Transverse colon (tissue), 4 donors: Measurements from ENCODE around the gene RHOBTB1. TPM values are rescaled to one million over a fixed set of nuclear protein-coding genes. Genes with fewer than 3 reads are reported as not detected.
A peak's percentile ranks its signal among the peaks of the same experiment; 100 is the strongest.

ENCODE experiments used
- DNase-seq: peaks from one replicate; pipeline ENCODE4 v3.0.0-alpha.2; 2019
- H3K27ac ChIP-seq, 4 donors: fragments of 200-600 bp; sonication (generic); 2 replicates each; pipeline ENCODE4 v1.5.1; 2016 to 2018; ENCODE audit warnings: inconsistent platforms in 4 of 4
- H3K27me3 ChIP-seq: fragments of 200-600 bp; sonication (generic); 2 replicates; pipeline ENCODE4 v1.5.1; 2017; ENCODE audit warnings: inconsistent platforms
- H3K36me3 ChIP-seq, 4 donors: fragments of 200-600 bp; sonication (generic); 2 replicates each; pipeline ENCODE4 v1.5.1; 2017 to 2019; ENCODE audit warnings: inconsistent platforms in 4 of 4
- H3K4me1 ChIP-seq, 4 donors: fragments of 200-600 bp; sonication (generic); 2 replicates each; pipeline ENCODE4 v1.5.1; 2017 to 2020; ENCODE audit warnings: inconsistent platforms in 4 of 4
- H3K4me3 ChIP-seq, 4 donors: fragments of 200-600 bp; sonication (generic); 1 replicate in 1 of 4; 2 replicates in 3 of 4; pipeline versions ENCODE4 v1.5.1 to v1.6.1; 2017 to 2019; ENCODE audit warnings: inconsistent platforms in 4 of 4
- H3K9me3 ChIP-seq, 2 donors: fragments of 200-600 bp; sonication (generic); 2 replicates each; pipeline ENCODE4 v1.5.1; 2017 to 2019; ENCODE audit warnings: inconsistent platforms in 2 of 2
- EP300 ChIP-seq: sonication (generic); formaldehyde crosslinking; IDR thresholded peaks from one replicate; pipeline ENCODE4 v1.6.1; 2017; ENCODE audit warnings: antibody characterized with exemption, low read depth
- POLR2A ChIP-seq: fragments of 450-650 bp; IDR thresholded peaks from one replicate; pipeline ENCODE4 v1.6.1; 2016; ENCODE audit warnings: antibody characterized with exemption, mild to moderate bottlenecking, moderate library complexity
- POLR2AphosphoS5 ChIP-seq, 3 donors: sonication (generic); formaldehyde crosslinking; IDR thresholded peaks; one replicate each; pipeline ENCODE4 v1.6.1; 2016; ENCODE audit warnings: antibody characterized with exemption in 3 of 3
- WGBS, 2 donors: methylation state at CpG; one replicate each; pipeline ENCODE4 v1.1.5; 2018; ENCODE audit warnings: low coverage in 1 of 2; 5-methylcytosine and 5-hydroxymethylcytosine counted together
- in situ Hi-C, 4 donors: fragments of 200-750 bp; cut with MboI; loops; one replicate each; pipeline versions ENCODE4 v1.15.0 to v1.15.1; 2017; ENCODE audit warnings: low sequenced_read_pairs in 3 of 4, low pct_ligation_motif_present in 1 of 4, low pct_unique_long_range_greater_than_20kb in 1 of 4
- intact Hi-C: fragments of 100-400 bp; cut with DNase I; formaldehyde crosslinking; loops from one replicate; pipeline ENCODE4 v1.15.1; 2023; ENCODE audit warnings: low total_unique reads
- total RNA-seq, 4 donors: library from RNA; depleted of rRNA; stranded (reverse); fragments of >200 nt; gene quantifications; one replicate each; pipeline ENCODE4 v1.1.0, GENCODE V29; 2016
- TF ChIP-seq, protein P1 (sequence below), 5 experiments: fragments of 200-600 bp in 3 of 5; fragments of 450-650 bp in 2 of 5; sonication (generic) in 3 of 5; IDR thresholded peaks; 1 replicate in 2 of 5; 2 replicates in 3 of 5; pipeline ENCODE4 v1.5.1; 2016 to 2017; ENCODE audit warnings: antibody characterized with exemption in 5 of 5, inconsistent platforms in 3 of 5, mild to moderate bottlenecking in 2 of 5, moderate library complexity in 1 of 5

The RHOBTB1 gene
- total RNA-seq, 4 donors from 2014 or later, result 4.0 to 13.1 (median 9.0) TPM

- DNase-seq, result no peak
- H3K27me3 ChIP-seq, result no peaks in the 10 kb centered on the region
- WGBS, 2 donors, result 50 to 57% methylated on average over 3 of the region's 3 CpGs
- intact Hi-C loops (no loop called here), in situ Hi-C loops (loop anchor here in 1 of 4 donors (10.0 kb wide), 1 partner anchor 137 kb away; no protein-coding TSS in a partner anchor)
- H3K36me3 ChIP-seq, result no peaks in the 10 kb centered on the region
- no peak overlapping the region for H3K4me3 ChIP-seq
- H3K9me3 ChIP-seq, result no peaks in the 10 kb centered on the region
- peak in 1 of 3 donors; percentile 6 for TF ChIP-seq POLR2AphosphoS5 (IDR thresholded peaks at IDR 0.05)
- no peak for TF ChIP-seq POLR2A
- H3K27ac ChIP-seq, result peak overlapping the region in 2 of 4 donors; percentile 28 to 42
- H3K4me1 ChIP-seq, result peaks cover 4 to 33% (median 6%) of the 10 kb centered on the region in 4 donors
Observed at GRCh38 chr10:60952067-60952845, 8.3 kb upstream of the RHOBTB1 start.

DNA sequence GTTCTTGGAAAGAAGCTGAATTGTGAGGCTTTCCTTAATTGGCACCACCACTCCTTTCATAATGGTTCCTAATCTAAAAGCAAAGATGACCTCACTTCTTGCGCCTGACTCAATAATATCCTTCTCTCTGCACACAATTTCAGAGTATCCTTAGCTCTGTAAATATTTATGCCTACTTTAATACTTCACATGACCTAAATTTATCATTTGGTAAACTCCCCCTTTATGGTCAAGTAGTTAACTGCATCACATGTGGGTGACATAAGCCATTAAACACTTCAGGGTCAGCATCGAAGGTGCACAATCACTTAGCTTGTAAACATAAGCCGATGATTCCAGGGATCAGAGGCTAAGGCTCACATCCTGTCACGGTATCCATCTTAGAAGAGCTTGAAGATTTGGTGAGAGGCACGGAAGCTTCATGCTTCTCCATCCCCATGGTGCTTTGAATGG lies 7.3 kb upstream of the RHOBTB1 start:
- Histone ChIP-seq H3K36me3 (no peaks in the 10 kb centered on the region), H3K9me3 (no peaks in the 10 kb centered on the region), H3K4me1 (peaks cover 4 to 33% (median 6%) of the 10 kb centered on the region in 4 donors), H3K27ac (peak overlapping the region in 2 of 4 donors; percentile 6 to 17), H3K4me3 (no peak overlapping the region), H3K27me3 (no peaks in the 10 kb centered on the region)
- intact Hi-C loops, result no loop called here
- 40 to 57% methylated on average over 5 of the region's 5 CpGs for WGBS, 2 donors
- TF ChIP-seq POLR2A (no peak), EP300 (no peak), POLR2AphosphoS5 (IDR thresholded peaks at IDR 0.05) (peak in 1 of 3 donors; percentile 44)
- TF ChIP-seq, protein P1, sequence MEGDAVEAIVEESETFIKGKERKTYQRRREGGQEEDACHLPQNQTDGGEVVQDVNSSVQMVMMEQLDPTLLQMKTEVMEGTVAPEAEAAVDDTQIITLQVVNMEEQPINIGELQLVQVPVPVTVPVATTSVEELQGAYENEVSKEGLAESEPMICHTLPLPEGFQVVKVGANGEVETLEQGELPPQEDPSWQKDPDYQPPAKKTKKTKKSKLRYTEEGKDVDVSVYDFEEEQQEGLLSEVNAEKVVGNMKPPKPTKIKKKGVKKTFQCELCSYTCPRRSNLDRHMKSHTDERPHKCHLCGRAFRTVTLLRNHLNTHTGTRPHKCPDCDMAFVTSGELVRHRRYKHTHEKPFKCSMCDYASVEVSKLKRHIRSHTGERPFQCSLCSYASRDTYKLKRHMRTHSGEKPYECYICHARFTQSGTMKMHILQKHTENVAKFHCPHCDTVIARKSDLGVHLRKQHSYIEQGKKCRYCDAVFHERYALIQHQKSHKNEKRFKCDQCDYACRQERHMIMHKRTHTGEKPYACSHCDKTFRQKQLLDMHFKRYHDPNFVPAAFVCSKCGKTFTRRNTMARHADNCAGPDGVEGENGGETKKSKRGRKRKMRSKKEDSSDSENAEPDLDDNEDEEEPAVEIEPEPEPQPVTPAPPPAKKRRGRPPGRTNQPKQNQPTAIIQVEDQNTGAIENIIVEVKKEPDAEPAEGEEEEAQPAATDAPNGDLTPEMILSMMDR (IDR thresholded peaks at IDR 0.05), result no peak
- DNase-seq, result no peak
- in situ Hi-C loops, result loop anchor here in 1 of 4 donors (10.0 kb wide), 1 partner anchor 136 kb away; no protein-coding TSS in a partner anchor

DNA sequence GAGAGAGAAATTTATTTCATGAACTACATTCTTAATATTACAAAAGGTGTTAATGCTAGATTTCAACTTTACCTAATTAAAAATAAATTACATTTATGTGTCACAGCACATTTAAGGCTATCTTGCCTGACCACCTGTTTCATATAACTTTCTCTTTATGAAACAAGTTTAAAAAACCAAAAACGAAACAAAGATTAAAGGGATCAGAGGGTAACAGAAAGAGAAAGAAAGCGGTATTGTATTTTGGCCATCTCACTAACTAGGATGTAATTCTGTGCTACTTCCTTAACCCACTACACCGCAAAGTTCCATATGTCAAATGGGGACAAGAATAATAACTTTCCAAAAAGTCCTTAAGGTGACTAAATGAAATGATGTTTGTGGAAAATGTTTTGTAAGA lies 6.3 kb upstream of the RHOBTB1 start:
- H3K4me3 ChIP-seq, result no peak overlapping the region
- TF ChIP-seq POLR2AphosphoS5 (IDR thresholded peaks at IDR 0.05) (no peak), POLR2A (no peak), EP300 (no peak)
- TF ChIP-seq, protein P1 (IDR thresholded peaks at IDR 0.05), result no peak
- intact Hi-C loops, result no loop called here
- H3K4me1 ChIP-seq, result peaks cover 4 to 33% (median 6%) of the 10 kb centered on the region in 4 donors
- 51 to 58% methylated on average over 3 of the region's 3 CpGs for WGBS, 2 donors
- H3K36me3 ChIP-seq, result no peaks in the 10 kb centered on the region
- H3K27ac ChIP-seq, result no peak overlapping the region
- in situ Hi-C loops, result loop anchor here in 1 of 4 donors (10.0 kb wide), 1 partner anchor 135 kb away; no protein-coding TSS in a partner anchor
- H3K9me3 ChIP-seq, result no peaks in the 10 kb centered on the region
- no peak for DNase-seq
- H3K27me3 ChIP-seq, result no peaks in the 10 kb centered on the region

DNA sequence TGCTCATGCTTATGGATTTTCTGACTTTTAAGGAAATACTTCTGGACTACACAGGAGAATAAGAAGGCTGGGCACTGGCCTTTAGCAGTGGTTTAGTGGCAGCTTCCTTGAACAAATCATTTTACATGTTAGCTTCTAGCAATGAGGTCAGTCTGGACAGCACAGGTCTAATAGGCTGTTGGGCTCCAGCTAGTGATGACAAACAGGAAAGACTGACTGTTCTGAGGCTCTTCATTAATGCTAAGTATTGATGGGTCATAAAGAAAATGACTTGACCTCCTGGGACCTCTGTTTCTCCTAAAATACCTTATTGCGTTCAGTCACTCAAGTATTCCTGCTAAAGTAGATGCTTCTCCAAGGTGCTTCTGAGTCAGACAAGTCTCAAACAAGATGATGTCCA lies 4.9 kb upstream of the RHOBTB1 start:
- Histone ChIP-seq H3K27me3 (no peaks in the 10 kb centered on the region), H3K36me3 (no peaks in the 10 kb centered on the region), H3K9me3 (no peaks in the 10 kb centered on the region), H3K4me3 (no peak overlapping the region), H3K4me1 (peaks cover 0 to 29% (median 8%) of the 10 kb centered on the region in 4 donors), H3K27ac (no peak overlapping the region)
- TF ChIP-seq POLR2AphosphoS5 (IDR thresholded peaks at IDR 0.05) (no peak), POLR2A (no peak), EP300 (no peak)
- TF ChIP-seq, protein P1 (IDR thresholded peaks at IDR 0.05), result no peak
- WGBS, 2 donors, result 88 to 100% methylated on average over 1 of the region's 1 CpG
- no peak for DNase-seq
- intact Hi-C loops (no loop called here), in situ Hi-C loops (no loop called here)
